ENCODE measurements around the gene MT1A. TPM values are rescaled to one million over a fixed set of nuclear protein-coding genes. Genes with fewer than 3 reads are reported as not detected.

Gene MT1A
- total RNA-seq, 1 experiment from 2014 or later = 52.1 TPM

DNA sequence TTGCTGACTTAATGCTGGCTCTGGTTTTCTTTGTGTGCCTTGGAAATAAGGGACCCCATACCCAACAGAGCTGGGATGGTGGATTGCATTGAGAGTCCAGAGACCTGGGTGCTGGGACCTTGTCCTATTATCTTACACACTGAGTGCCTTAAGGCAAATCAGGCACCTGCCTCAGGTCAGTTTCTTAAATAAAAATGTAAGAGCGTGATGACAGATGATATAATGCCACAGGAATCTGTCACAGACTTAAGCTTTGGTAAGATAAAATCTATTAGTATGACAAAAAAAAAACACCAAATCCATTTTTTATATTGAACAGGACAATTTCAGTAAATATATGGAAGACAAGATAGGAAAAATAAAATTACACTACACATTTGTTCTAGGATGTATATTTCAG lies 1.6 kb downstream of the MT1A start:
- Histone ChIP-seq H3K36me3 (ENCODE audit: control insufficient read depth, insufficient read depth, low read length) (no peaks in the 10 kb centered on the region), H3K4me3 (ENCODE audit: low read depth in 2 of 2, low read length in 2 of 2) (no peak overlapping the region), H3K27me3 (ENCODE audit: control insufficient read depth, insufficient read depth, low read length) (no peaks in the 10 kb centered on the region), H3K4me1 (ENCODE audit: control insufficient read depth, insufficient read depth, low read length) (peaks cover 23% of the 10 kb centered on the region), H3K9me3 (ENCODE audit: control insufficient read depth, insufficient read depth, low read depth, low read length) (no peaks in the 10 kb centered on the region), H3K27ac (ENCODE audit: low read length) (no peak overlapping the region)
- ChIA-PET POLR2A (no interaction called here), CTCF (interaction anchor here (0.6 kb wide), 1 partner anchor 60 kb away, joined by 5 read pairs; no protein-coding TSS in a partner anchor)
- BruUV-seq (replicated peaks) = no TSS peak
- intact Hi-C loops (cut with micrococcal nuclease; ENCODE audit: unreplicated experiment) = no loop called here
- TF ChIP-seq, protein P1, sequence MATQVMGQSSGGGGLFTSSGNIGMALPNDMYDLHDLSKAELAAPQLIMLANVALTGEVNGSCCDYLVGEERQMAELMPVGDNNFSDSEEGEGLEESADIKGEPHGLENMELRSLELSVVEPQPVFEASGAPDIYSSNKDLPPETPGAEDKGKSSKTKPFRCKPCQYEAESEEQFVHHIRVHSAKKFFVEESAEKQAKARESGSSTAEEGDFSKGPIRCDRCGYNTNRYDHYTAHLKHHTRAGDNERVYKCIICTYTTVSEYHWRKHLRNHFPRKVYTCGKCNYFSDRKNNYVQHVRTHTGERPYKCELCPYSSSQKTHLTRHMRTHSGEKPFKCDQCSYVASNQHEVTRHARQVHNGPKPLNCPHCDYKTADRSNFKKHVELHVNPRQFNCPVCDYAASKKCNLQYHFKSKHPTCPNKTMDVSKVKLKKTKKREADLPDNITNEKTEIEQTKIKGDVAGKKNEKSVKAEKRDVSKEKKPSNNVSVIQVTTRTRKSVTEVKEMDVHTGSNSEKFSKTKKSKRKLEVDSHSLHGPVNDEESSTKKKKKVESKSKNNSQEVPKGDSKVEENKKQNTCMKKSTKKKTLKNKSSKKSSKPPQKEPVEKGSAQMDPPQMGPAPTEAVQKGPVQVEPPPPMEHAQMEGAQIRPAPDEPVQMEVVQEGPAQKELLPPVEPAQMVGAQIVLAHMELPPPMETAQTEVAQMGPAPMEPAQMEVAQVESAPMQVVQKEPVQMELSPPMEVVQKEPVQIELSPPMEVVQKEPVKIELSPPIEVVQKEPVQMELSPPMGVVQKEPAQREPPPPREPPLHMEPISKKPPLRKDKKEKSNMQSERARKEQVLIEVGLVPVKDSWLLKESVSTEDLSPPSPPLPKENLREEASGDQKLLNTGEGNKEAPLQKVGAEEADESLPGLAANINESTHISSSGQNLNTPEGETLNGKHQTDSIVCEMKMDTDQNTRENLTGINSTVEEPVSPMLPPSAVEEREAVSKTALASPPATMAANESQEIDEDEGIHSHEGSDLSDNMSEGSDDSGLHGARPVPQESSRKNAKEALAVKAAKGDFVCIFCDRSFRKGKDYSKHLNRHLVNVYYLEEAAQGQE (IDR thresholded peaks at IDR 0.05; ENCODE audit: insufficient read depth in 1 of 2, low read depth in 2 of 2, low read length in 1 of 2) = no peak
- TF ChIP-seq POLR2AphosphoS5 (IDR thresholded peaks at IDR 0.05; ENCODE audit: low read depth, low read length) (no peak), SIN3A (IDR thresholded peaks at IDR 0.05; ENCODE audit: borderline replicate concordance, insufficient read depth, low read depth, low read length) (no peak), TCF7L2 (IDR thresholded peaks at IDR 0.05; ENCODE audit: low read depth, low read length) (no peak)
- TF ChIP-seq, protein P2, sequence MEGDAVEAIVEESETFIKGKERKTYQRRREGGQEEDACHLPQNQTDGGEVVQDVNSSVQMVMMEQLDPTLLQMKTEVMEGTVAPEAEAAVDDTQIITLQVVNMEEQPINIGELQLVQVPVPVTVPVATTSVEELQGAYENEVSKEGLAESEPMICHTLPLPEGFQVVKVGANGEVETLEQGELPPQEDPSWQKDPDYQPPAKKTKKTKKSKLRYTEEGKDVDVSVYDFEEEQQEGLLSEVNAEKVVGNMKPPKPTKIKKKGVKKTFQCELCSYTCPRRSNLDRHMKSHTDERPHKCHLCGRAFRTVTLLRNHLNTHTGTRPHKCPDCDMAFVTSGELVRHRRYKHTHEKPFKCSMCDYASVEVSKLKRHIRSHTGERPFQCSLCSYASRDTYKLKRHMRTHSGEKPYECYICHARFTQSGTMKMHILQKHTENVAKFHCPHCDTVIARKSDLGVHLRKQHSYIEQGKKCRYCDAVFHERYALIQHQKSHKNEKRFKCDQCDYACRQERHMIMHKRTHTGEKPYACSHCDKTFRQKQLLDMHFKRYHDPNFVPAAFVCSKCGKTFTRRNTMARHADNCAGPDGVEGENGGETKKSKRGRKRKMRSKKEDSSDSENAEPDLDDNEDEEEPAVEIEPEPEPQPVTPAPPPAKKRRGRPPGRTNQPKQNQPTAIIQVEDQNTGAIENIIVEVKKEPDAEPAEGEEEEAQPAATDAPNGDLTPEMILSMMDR (IDR thresholded peaks at IDR 0.05) = no peak
- DNase-seq (ENCODE audit: low read depth, low spot score) (no peak), ATAC-seq (no peak)
- in situ Hi-C loops (cut with HindIII; ENCODE audit: low pct_unique_long_range_greater_than_20kb, low sequenced_read_pairs) = no loop called here

DNA sequence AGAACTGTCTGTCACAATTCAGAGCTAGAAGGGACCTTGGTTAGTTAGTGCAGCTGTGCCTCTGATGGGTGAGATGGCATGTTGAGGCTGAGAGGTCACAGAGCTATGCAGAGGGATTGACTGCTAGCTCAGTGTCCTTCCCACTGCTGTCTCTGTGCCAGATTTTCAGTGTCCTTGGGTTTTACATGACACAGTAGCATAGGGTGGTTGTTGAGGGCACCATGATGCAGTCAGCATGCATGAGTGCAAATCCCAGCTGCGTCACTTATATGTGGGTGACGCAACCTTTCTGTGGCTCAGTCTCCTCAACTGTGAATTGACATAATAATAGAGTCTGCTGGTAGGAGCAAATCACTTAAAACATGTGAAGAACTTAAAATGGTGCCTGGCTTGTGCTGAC lies 2.7 kb downstream of the MT1A start:
- DNase-seq (ENCODE audit: low read depth, low spot score) (no peak), ATAC-seq (no peak)
- TF ChIP-seq POLR2AphosphoS5 (IDR thresholded peaks at IDR 0.05; ENCODE audit: low read depth, low read length) (no peak), TCF7L2 (IDR thresholded peaks at IDR 0.05; ENCODE audit: low read depth, low read length) (no peak), SIN3A (IDR thresholded peaks at IDR 0.05; ENCODE audit: borderline replicate concordance, insufficient read depth, low read depth, low read length) (no peak)
- TF ChIP-seq, protein P2 (IDR thresholded peaks at IDR 0.05) = no peak
- TF ChIP-seq, protein P1 (IDR thresholded peaks at IDR 0.05; ENCODE audit: insufficient read depth in 1 of 2, low read depth in 2 of 2, low read length in 1 of 2) = no peak
- POLR2A ChIA-PET = no interaction called here
- Histone ChIP-seq H3K27me3 (ENCODE audit: control insufficient read depth, insufficient read depth, low read length) (no peaks in the 10 kb centered on the region), H3K4me1 (ENCODE audit: control insufficient read depth, insufficient read depth, low read length) (peaks cover 23% of the 10 kb centered on the region), H3K36me3 (ENCODE audit: control insufficient read depth, insufficient read depth, low read length) (no peaks in the 10 kb centered on the region), H3K27ac (ENCODE audit: low read length) (no peak overlapping the region), H3K4me3 (ENCODE audit: low read depth in 2 of 2, low read length in 2 of 2) (no peak overlapping the region), H3K9me3 (ENCODE audit: control insufficient read depth, insufficient read depth, low read depth, low read length) (no peaks in the 10 kb centered on the region)
- CTCF ChIA-PET = no interaction called here
- no TSS peak for BruUV-seq (replicated peaks)
- in situ Hi-C loops (cut with HindIII; ENCODE audit: low pct_unique_long_range_greater_than_20kb, low sequenced_read_pairs) = no loop called here
- intact Hi-C loops (cut with micrococcal nuclease; ENCODE audit: unreplicated experiment) = no loop called here
